ENCODE data around the gene MVD.

GRCh38 chr16:88645455-88645854 lies 17.4 kb downstream of the MVD start:
- no peak for TF ChIP-seq POLR2A (IDR thresholded peaks at IDR 0.05)
- no peak for TF ChIP-seq CTCF (IDR thresholded peaks at IDR 0.05)

All from right lobe of liver (tissue), 4 donors.